Middle frontal gyrus (tissue), 1 donor: ENCODE measurements around the gene PNLIPRP2.

Source experiments
- DNase-seq: peaks from one replicate; pipeline ENCODE4 v3.0.0-alpha.2; 2015; ENCODE audit warnings: low spot score; ENCODE audit errors: extremely low spot score

PNLIPRP2 gene

DNA sequence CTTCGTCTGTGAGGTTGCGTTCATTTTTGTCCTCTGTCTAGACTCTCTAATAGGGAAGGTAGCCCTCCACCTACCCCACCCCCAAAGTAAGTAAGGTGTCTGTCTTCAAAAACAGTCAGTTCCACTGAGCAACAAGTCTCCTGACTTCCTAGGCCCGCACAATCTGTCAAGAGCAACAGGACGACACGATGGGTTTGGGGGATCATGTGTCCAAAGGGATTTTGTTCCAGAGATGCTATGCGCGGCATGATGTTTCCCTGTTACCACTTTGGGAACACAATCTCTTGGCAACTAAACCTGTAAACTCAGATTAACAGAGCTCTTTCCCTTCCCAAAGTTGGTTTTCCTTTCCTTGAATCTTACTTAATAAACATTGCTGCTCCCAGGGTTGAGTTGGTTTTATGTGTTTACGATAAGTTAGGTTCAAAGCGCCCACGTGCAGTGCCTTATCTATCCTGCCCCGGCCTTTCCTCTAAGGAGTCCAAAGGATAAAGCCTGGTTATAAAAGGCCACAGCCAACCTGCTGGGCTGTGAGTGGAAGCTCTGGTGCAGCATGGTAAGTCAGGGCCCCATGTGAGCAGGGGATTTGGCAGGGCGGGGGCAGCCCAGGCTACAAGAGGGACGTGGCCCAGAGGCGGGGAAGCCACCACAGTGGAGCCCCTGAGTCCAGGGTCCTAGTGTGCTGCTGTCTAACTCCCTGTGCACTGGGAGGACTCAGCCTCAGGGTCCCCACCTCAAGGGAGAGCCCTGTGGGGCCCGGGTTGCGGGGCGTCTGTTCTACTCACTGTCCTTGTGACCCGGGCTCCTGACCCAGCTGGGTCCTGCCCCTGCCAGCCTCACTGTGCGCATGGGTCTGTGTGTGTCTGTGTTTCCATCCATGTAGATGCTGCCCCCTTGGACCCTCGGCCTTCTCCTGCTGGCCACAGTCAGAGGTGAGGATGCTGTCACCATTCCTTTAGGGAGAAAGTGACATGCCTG, at the start of gene PNLIPRP2:
Gene PNLIPRP2, plus strand, starts transcription at position 531 of the 978 bp plus-strand sequence.
- DNase-seq: no peak

DNA sequence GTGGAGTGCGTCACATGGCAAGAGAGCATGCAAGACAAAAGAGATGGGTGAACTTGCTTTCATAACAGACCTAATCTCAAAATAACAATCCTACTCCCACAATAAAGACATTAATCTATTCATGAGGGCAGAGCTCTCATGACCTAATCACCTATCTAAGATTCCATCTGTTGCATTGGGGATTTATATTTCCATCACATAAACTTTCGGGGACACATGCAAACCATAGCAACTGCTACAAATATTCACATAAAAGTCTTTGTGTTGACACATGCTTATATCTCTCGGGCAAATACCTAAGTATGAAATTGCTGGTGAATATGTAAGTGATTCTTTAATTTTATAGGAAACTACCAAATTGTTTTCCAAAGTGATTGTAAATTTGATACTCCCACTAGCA, 46.0 kb upstream of the PNLIPRP2 start:
- no peak for DNase-seq

DNA sequence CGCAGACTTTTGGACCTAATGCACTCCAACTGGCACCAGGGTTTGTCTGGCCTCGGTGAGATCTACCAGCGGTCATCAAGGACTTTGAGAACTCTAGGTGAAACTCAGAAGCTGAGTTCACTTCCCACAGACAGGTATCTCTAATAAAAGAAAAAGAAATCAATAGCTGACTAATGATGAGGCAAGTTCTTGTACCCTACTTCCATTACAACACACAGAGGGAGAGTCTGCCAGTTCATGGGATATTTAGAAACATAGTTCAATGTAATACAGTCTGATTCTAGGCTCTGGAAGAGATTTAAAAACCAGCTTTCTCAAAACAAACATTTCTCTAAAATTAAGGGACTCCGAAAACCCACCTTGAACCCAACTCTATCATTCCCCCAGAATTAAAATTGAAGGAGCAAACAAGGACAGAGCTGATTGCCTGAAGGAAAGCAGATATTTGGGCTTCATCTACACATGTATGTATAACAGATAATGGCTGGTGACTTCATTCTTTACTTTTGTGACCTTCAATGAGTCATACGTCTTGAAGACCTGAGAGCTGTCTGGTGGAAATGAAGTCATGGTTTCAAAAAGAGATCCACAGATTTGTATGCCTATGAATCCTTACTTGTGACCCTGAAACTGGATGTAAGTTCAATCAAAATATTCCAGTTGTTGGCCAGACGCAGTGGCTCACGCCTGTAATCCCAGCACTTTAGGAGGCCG, 32.7 kb upstream of the PNLIPRP2 start:
- no peak for DNase-seq

DNA sequence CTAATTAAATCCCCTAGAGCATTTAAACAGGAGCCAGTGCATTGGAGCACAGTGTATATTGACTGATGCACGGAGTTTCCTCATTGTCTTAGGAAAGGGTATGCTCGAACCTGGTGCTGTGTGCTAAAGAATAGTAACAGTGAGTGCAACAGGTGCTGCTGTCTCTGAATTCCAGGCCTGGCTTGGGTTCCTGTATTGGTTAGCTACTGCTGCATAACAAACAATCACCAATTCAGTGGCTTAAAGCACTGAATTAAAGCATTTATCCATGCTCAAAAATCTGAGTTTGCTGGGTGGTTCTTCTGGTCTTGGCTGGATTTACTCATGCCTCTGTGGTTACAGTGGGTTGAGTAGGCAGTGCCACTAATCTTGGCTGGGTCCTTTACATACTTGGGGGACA, 31.8 kb upstream of the PNLIPRP2 start:
- no peak for DNase-seq

DNA sequence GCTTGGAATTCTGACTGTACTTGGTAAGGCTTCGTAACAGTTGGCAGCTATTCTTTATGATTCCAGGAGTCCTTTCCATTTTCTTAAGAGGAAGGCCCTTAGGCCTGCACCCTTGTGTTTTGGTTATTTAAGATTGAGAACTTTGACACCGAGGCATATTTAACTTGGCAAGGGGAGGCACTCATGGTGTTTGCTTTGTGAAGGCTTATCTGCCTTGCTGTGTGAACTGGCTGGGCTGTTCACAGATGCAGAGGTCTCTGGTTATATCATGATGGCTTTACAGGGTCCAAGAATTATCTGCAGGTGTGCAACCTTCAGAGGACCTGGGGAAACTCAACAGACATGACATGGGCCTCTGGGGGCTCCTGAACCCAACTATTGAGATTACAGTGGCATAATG, 30.8 kb upstream of the PNLIPRP2 start:
- no peak for DNase-seq

DNA sequence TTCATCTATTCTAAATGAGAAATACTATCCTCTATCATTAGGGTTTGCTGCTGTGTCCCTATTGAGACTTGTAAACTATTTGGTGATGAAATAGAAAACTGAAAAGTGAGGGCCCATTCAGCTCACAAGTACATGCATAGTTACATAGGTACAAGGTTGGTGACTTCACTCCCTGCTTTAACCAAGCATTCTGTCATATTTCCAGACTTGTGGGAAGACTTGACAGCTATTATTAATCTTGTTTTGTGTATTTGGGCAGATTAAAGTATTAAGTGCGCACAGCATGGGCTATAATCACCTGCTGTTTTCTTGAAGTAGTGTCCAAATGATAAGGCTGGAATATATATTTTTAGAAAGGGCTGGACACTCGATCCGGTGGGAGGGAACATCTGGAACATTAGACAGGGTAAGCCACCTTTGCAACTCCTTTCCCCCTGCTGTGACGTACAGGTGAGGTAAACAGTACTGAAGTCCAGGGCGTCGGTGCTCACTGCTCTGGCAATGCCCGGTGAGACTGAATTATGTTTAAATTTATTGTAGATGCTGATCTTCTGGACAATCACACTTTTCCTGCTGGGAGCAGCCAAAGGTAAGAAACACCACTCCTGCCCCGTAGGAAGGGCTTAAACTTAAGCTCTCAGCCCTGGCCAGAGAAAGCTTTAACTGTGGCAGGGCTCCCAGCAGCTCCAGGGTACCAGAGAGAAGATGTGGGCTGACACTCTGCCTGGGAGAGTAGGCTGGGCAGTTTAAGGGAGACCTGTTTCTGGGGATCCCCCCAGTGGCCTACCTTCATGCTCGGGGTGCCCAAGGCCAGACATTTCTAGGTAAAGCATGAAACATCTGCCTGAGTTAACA, 29.9 kb upstream of the PNLIPRP2 start, which contains the start of gene PNLIPRP1:
Gene PNLIPRP1, plus strand, starts transcription at position 370 of the 855 bp plus-strand sequence. Its CDS starts 171 bp downstream, at position 541.
- no peak for DNase-seq

DNA sequence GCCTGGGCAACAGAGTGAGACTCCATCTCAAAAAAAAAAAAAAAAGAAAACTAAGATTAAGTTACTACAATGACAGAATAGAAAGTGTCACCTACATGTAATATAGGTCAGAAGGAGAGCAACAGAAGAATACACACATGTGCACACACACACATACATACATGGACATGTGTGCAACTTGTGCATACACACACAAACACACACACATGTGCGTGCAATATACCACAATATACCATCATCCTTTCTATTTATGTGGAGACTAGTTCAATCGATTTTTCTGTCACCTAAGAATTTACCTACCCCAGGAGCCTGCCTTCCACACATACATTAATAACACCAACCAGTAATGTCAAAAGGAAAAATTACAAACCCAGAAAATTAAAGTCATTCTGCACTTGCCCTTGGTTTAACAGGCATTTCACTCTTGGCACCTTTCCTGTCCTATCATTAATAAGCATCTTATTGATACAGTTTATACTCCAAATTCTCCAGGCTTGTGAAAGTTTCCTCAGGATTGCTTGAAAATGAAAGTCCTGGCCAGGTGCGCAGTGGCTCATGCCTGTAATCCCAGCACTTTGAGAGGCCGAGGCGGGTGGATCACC, 27.5 kb upstream of the PNLIPRP2 start:
- DNase-seq: no peak

DNA sequence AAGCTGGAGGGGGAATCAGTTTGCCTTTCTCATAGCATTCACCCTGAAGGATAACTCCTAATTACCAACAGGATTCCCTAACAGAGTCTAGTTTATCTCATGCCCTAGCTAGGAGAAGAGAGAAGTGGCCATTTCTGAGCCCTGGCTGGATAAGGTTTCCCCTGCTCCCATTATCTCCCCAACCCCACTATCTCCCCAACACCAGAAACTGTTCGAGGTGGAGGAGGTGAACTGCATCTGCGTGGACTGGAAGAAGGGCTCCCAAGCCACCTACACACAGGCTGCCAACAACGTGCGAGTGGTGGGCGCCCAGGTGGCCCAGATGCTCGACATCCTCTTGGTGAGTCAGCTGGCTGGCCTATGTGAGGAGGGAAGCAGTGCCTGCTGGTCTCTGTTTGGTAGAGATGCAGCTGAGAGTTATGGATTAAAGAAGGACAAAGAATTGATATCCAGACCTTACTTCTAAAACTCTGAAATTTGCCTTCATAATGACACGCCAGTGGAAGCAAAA, 26.2 kb upstream of the PNLIPRP2 start:
- DNase-seq: no peak

DNA sequence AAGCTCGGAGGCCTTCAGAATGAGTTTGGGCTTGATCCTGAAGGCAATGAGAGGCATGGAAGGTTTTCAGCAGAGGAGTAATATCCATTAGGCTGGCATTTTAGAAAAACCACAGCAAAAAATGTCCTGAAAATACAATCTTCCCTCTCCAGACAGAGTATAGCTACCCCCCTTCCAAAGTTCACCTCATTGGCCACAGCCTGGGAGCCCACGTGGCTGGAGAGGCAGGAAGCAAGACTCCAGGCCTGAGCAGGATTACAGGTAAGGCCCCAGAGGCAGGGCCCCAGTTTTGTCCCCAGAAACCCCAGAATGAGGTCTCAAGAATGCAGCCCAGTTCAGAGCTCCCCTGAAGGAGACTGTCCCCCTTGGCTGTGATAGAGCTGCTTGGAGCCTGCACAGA, 24.7 kb upstream of the PNLIPRP2 start:
- no peak for DNase-seq

DNA sequence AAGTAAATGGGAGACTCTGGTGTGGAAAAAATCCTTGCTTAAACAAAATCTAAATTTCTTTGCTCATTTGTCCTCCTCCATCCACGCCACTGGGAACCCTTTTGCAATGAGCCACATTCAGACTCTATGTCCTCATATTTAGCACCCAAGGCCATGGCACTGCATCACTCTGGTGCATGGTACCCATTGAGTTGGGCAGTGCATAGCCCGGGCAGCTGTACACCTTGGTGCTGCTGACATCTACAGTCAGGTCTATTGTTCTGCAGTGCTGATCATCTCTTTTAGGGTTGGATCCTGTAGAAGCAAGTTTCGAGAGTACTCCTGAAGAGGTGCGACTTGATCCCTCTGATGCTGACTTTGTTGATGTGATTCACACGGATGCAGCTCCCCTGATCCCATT, 23.2 kb upstream of the PNLIPRP2 start:
- DNase-seq: no peak

DNA sequence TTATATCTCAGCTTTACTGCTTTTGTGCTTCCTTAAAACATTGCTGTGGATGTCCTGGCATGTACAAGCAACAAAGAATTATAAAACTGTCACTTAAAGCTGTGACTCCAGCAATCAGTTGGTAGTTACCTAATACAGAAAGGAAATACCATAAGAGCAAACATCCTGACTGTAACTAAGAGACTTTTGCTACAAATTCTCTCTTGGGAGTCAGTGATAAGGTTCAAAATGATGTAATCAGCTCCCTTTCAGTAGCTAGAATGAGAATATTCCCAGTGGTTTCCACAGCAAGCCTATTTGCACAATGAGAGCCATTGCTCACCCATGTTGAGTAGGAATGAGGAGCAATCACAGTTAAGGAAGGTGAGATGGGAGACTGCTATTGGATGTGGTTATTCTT, 22.4 kb upstream of the PNLIPRP2 start:
- DNase-seq: no peak

DNA sequence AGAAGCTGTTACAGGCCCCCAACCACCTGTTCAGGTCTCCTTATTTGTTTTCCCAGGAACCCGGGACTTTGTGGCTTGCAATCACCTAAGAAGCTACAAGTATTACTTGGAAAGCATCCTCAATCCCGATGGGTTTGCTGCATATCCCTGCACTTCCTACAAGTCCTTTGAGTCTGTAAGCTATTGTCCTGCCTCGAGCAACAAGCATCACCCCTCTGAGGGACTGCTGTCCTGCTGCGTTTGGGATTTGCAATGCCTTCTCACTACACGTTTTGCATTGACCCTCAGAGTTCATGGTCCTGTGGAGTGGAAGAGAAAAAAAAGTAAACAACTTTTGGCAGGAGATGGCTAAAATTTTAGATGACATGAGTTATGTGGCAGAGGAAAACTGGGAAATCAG, 20.8 kb upstream of the PNLIPRP2 start:
- no peak for DNase-seq

DNA sequence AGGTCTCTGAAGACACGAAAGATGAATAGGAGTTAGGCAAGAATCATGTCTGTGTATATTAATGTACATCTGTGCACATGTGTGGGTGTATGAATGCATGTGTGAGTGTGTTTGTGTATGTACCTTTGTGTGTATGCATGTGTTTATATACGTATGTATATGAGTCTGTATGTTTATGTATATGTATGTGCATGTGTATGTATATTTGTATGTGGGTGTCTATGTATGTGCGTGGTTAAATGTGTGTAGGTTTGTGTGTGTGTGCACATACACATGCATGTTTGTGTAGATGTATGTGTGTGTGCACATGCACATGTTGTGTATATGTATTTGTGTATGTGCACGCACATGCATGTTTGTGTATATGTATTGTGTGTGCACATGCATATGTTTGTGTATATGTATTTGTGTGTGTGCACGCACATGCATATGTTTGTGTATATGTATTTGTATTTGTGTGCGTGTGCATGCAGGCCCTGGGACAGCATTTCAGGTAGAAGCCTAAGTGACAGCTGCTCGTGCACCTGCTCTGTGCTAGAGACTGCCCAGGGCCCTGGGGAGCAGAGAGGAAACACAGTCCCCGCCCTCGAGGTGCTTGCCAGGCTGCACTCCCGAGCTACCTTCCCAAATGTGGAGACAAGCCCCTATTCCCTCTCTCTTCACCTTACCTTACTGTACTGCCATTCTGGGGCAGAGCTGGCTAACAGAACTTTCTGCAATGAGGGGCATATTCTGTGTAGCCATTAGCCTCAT, 17.9 kb upstream of the PNLIPRP2 start:
- no peak for DNase-seq

DNA sequence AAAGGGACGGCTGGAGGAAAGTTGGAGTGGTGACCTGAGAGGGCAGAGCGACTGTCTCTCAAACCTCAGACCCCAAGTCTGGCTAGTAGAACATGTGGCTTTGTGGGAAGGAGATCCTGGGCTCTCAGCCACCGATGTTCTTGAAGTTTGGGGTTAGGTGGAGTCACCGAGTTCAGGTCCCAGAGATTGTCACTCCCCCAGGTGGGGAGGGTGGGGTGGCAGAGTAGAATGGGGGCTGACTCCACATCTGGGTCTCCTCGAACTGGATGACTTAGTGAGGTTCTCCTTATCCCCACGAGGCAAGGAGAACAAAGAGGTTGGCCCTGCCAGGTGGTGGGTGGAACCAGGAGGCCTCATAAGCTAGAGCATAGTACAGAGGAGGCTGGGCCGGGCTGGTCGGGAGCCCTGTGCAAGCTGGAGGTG, 14.7 kb upstream of the PNLIPRP2 start:
- DNase-seq: no peak

DNA sequence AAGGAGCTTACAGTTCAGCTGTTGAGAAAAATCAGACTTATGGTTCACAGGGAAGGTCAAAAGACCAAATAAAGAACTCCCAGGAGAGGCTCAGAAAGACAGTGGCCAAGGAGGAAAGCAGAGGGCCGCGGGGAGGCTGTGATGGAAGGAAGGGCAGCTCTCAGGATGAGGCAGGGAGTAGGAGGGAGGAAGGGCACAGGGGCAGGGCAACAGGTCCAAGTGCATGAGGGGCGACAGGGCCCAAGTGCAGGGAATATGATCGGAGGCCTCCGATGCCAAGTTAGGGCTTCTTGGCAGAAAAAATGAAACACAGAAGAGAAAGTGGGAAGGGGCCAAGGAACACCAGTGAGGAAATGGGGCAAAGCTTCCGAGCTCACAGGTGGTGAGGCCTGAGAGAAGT, 13.4 kb upstream of the PNLIPRP2 start:
- DNase-seq: no peak

DNA sequence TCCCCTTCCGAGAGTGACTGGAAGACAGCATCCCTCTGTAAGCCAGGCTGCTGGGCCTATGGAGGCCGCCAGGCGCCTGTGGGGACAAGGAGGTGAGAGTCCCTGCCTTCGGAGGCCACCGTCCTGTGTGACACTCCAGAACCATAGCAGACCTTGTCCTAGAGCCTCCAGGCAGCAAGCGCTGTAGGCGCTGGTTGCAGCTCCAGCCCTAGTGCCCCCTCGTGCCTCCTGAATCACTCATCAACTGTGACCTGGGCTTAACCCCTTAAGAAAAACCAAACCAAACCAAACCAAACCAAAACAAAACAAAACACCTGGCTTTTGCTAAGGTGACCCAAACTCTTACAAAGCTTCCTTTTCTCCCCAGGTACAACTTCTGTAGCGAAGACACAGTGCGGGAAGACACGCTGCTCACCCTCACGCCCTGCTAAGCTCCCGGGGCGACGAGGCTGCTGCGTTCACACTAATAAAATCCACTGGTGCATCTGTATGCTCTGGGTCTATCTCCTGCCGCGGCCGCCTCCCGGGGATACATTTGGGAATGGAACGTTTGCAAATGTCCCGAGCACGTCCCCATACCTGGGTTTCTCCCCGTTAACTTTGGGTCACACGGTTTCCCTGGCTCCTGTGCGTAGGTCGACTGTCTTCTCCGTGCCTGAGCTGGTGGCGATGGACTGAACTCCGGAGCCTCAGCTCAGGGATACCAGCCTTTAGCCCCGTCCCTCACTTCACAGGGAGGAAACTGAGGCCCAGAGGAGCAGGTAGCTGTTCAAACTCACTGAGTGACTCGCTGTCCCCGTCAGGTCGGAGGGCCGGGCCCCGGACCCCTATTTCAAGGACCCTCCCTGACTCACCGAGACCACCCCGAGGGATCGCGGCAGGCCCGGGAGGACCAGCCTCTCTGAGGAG, 11.8 kb upstream of the PNLIPRP2 start:
- no peak for DNase-seq

DNA sequence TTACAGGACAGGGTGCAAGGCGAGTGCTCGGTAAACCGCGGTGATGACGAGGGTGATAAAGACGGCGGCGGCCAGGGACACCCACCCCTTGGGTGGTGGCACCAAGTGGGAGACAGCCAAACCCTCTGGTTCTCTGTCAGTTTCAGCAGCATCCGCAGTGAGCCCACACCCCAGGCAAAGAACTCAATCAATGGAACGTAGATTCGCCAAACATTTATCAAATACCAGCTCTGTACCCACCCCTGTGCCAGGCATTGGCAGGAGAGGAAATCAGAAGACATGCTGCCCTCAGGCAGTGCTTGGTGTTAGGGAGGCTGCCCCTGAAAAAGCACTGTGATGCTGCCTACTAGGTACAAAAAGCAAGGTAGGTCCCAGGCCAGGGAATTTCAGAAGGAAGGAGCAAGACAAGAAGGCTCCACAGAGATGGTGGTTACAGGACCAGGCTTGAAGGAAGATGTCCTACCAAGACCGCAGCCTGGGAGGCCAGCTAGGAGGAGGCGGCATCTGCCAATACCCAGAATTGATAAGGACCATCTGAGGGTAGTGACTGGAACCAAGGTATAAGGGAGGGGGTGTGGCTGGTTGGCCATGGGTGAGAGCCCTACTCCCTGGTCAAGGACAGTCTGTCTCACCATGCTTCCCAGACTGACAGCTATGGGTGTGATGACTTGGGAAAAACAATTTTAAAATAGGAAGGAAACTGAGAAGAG, 10.2 kb upstream of the PNLIPRP2 start:
- no peak for DNase-seq

DNA sequence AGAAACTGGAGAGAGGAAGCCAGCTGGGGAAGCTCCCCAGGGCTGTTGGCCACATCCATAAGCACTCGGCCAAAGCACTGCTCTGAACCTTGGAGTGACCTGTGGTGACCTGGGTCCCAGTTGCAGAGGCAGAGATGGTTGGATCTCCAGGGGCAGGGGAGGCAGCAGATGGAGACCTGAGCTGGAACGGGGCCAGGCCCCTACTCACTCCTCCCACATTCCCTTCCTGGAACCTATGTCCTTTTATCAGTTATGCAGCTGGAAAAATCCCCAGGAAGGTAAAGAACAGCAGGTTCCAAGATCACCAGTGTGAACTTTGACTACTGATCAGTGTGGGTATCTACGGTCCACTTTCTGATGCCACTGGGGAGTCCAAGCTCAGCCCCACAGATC, 9.6 kb upstream of the PNLIPRP2 start:
- DNase-seq: no peak
